Measurements from ENCODE around the gene OR1I1.

DNA sequence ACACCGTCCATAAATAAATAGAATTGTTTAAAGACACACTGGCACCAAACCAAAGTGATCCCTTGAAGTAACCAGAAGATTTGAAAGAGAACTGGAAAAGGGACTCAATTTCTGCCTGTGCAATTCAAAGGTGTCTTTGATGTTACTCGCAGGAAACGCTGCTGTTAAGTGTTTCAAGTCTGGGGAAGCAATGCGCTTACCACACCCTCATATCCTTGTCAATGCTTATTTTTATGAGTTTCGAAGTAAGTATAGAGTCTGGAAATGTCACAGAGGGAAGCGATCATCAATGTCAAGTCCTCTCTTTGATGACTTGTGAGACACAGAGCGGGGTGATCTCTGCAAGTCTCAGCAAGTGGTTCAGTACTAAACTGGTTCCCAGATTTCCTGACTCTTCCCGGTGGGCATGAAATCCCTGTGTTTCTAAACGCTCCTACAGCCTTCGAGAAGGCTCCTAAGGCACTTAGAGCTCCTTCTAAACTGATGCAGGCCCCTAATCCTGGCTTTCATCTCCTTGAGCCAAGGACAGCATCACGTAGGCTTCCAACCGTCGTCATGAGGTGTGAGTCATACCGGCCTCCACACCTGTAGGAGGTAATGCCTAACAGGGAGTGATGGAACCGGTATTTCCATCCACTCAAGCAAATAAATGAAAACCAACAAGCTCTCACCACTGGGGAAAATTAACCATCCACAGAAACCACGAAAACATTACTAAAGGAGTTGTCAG, 48.0 kb downstream of the OR1I1 start:
- TF ChIP-seq, protein P1, sequence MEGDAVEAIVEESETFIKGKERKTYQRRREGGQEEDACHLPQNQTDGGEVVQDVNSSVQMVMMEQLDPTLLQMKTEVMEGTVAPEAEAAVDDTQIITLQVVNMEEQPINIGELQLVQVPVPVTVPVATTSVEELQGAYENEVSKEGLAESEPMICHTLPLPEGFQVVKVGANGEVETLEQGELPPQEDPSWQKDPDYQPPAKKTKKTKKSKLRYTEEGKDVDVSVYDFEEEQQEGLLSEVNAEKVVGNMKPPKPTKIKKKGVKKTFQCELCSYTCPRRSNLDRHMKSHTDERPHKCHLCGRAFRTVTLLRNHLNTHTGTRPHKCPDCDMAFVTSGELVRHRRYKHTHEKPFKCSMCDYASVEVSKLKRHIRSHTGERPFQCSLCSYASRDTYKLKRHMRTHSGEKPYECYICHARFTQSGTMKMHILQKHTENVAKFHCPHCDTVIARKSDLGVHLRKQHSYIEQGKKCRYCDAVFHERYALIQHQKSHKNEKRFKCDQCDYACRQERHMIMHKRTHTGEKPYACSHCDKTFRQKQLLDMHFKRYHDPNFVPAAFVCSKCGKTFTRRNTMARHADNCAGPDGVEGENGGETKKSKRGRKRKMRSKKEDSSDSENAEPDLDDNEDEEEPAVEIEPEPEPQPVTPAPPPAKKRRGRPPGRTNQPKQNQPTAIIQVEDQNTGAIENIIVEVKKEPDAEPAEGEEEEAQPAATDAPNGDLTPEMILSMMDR (conservative IDR thresholded peaks at IDR 0.05; ENCODE audit: low read depth, low read length), result no peak
- TF ChIP-seq, protein P2, sequence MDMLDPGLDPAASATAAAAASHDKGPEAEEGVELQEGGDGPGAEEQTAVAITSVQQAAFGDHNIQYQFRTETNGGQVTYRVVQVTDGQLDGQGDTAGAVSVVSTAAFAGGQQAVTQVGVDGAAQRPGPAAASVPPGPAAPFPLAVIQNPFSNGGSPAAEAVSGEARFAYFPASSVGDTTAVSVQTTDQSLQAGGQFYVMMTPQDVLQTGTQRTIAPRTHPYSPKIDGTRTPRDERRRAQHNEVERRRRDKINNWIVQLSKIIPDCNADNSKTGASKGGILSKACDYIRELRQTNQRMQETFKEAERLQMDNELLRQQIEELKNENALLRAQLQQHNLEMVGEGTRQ (IDR thresholded peaks at IDR 0.05; ENCODE audit: low read depth, low read length), result no peak
- TF ChIP-seq MXI1 (IDR thresholded peaks at IDR 0.05; ENCODE audit: borderline replicate concordance, low read depth, low read length), result no peak
- no peak for TF ChIP-seq SMC3 (IDR thresholded peaks at IDR 0.05; ENCODE audit: low read depth, low read length)

Measured in IMR-90 (cell line).